ENCODE results near the gene C1orf116. TPM values are rescaled to one million over a fixed set of nuclear protein-coding genes. Genes with fewer than 3 reads are reported as not detected.
"Not testable (repeated sequence)": the region's sequence is repeated elsewhere in the genome, so short reads cannot be mapped to it uniquely, and the experiment has no call there.

The C1orf116 gene
- total RNA-seq, 1 experiment from 2014 or later = 0.26 TPM

- H3K4me3 ChIP-seq = peak overlapping the region; percentile 88
- H3K9me3 ChIP-seq = no peaks in the 10 kb centered on the region
- H3K36me3 ChIP-seq = peaks cover 53% of the 10 kb centered on the region
- H3K27me3 ChIP-seq = no peaks in the 10 kb centered on the region
- DNase-seq = no peak
Measured at GRCh38 chr1:207049514-207049913, 17.0 kb upstream of the C1orf116 start.

DNA sequence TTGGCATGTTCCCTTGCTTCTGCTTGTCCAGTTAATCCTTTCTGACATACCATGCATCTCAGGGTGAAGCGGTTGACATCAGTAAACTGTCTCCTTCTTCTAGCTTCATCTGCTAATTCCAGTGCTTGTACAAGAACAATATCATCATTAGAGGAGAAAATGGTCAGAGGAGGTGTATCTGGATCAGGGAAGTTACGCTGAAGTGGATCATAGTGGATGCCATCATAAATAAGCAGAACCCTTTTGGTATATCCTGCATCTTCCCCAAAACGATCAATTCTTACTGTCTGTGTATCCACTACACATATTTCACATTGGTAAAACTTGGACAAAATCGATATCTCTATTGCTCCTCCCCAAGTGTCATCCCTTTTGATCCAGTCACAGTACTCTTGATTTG is 16.5 kb upstream of the C1orf116 start:
- Histone ChIP-seq H3K4me3 (peak overlapping the region; percentile 88), H3K27me3 (no peaks in the 10 kb centered on the region), H3K9me3 (no peaks in the 10 kb centered on the region), H3K36me3 (peaks cover 57% of the 10 kb centered on the region)
- DNase-seq = no peak

- Histone ChIP-seq H3K4me3 (no peak overlapping the region), H3K9me3 (no peaks in the 10 kb centered on the region), H3K36me3 (peaks cover 64% of the 10 kb centered on the region), H3K27me3 (no peaks in the 10 kb centered on the region)
- no peak for DNase-seq
Measured at GRCh38 chr1:207048041-207048440, 15.5 kb upstream of the C1orf116 start.

DNA sequence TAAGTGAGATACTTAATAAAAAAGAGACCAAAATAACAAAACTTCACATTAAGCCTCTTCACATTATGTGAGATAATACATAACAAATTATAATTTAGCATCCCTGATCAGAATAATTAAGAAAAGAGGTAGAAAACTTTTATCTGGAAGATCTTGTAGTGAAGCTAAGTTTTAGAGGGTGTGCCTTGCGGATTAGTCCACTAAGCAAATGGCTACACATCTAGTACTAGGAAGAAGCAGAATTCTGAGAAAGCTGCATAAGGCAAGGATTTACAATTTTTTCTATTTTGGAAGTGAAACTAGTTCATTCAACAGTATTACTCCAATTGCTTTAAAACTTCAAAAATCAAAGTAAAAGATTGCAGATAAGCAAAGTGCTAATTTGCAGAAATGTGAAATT is 14.9 kb upstream of the C1orf116 start:
- H3K36me3 ChIP-seq = peaks cover 67% of the 10 kb centered on the region
- no peaks in the 10 kb centered on the region for H3K27me3 ChIP-seq
- no peak for DNase-seq
- H3K4me3 ChIP-seq = no peak overlapping the region
- H3K9me3 ChIP-seq = no peaks in the 10 kb centered on the region

- no peak for DNase-seq
- Histone ChIP-seq H3K4me3 (no peak overlapping the region), H3K9me3 (no peaks in the 10 kb centered on the region), H3K27me3 (no peaks in the 10 kb centered on the region), H3K36me3 (peaks cover 67% of the 10 kb centered on the region)
Measured at GRCh38 chr1:207045453-207045852, 12.9 kb upstream of the C1orf116 start.

GRCh38 chr1:207041397-207041796 is 8.8 kb upstream of the C1orf116 start:
- not testable (repeated sequence) for H3K27me3 ChIP-seq, H3K9me3 ChIP-seq, H3K4me3 ChIP-seq, DNase-seq
- H3K36me3 ChIP-seq = peaks cover 34% of the 10 kb centered on the region

DNA sequence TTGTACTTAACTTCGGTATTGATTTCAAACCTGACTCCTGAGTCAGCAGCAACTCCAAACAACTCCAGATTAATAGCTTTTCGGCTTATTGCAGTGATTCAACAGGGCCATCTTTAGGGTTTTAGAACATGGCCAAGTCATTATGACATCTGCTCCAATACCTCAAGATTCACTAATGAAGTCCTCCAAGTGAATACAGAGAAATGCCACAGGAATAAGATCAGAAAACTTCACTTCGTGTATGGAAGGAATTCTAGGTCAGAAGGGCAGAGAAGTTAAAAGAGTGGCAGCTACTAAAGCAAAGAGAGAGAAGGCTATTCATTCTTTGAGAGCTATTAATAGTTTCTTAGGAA is 7.6 kb upstream of the C1orf116 start:
- no peak overlapping the region for H3K4me3 ChIP-seq
- no peak for DNase-seq

GRCh38 chr1:207039380-207040180 is 7.0 kb upstream of the C1orf116 start:
- no peak overlapping the region for H3K4me3 ChIP-seq

More for the DNA sequence above, 7.6 kb upstream of the C1orf116 start:
- Histone ChIP-seq H3K9me3 (no peaks in the 10 kb centered on the region), H3K36me3 (peaks cover 21% of the 10 kb centered on the region), H3K27me3 (no peaks in the 10 kb centered on the region)

GRCh38 chr1:207036865-207037264 is 4.3 kb upstream of the C1orf116 start:
- Histone ChIP-seq H3K36me3 (no peaks in the 10 kb centered on the region), H3K4me3 (no peak overlapping the region), H3K9me3 (no peaks in the 10 kb centered on the region), H3K27me3 (no peaks in the 10 kb centered on the region)
- DNase-seq = no peak

More at GRCh38 chr1:207039380-207040180, 7.0 kb upstream of the C1orf116 start:
- no peak for DNase-seq
- H3K36me3 ChIP-seq = peaks cover 15% of the 10 kb centered on the region
- no peaks in the 10 kb centered on the region for H3K27me3 ChIP-seq
- H3K9me3 ChIP-seq = no peaks in the 10 kb centered on the region

DNA sequence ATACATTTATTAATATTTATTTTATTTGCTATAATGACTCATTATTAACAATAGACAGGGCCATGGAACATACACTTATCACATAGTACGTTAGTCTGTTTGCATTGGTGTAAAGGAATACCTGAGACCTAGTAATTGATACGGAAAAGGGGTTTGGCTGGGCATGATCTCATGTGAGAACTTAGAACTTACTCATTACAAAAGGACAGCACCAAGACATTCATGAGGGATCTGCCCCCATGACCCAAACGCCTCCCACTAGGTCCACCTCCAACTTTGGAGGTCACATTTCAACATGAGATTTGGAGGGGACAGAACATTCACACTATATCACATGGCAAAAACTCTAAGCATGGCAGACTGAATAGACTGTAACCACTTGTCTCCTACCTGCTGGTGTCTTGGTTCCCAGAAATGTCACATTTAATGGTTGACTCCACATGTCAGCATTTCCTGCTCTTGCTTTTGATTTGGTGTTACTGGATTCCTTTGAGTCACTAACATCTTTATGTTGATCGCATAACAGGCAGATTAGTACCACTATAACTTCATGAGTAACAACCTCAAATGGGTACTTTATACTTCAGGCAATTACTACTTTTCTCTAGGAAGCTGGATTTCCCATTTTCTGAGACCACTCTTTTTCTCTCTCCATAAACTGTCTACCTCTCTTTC is 3.5 kb upstream of the C1orf116 start:
- Histone ChIP-seq H3K4me3 (no peak overlapping the region), H3K9me3 (no peaks in the 10 kb centered on the region)
- no peak for DNase-seq

GRCh38 chr1:207034998-207035397 is 2.4 kb upstream of the C1orf116 start:
- Histone ChIP-seq H3K9me3 (no peaks in the 10 kb centered on the region), H3K4me3 (no peak overlapping the region), H3K27me3 (no peaks in the 10 kb centered on the region), H3K36me3 (no peaks in the 10 kb centered on the region)
- no peak for DNase-seq

More for the DNA sequence above, 3.5 kb upstream of the C1orf116 start:
- Histone ChIP-seq H3K36me3 (no peaks in the 10 kb centered on the region), H3K27me3 (no peaks in the 10 kb centered on the region)

DNA sequence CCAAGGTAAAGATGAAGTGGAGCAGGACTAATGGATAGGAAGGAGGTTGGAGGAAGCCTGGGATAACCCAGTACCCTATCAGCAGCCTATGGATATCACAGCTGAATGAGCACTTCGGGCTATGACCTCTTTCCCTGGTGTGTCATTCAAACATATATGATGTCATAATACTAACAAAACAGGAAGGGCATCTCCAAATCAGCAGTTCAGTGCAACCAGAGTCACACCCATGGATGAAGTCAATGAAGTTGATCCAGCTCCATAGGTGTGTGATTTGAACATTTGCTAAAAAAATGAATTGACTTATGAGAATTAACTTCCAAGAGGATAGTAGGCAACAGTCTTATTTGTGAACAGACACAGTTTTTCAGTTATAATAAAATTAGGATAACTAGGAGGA is 1.7 kb upstream of the C1orf116 start:
- H3K27me3 ChIP-seq = no peaks in the 10 kb centered on the region
- no peak for DNase-seq
- no peaks in the 10 kb centered on the region for H3K36me3 ChIP-seq
- H3K4me3 ChIP-seq = no peak overlapping the region
- H3K9me3 ChIP-seq = no peaks in the 10 kb centered on the region

GRCh38 chr1:207033302-207033701 is 746 bp upstream of the C1orf116 start:
- Histone ChIP-seq H3K27me3 (no peaks in the 10 kb centered on the region), H3K4me3 (no peak overlapping the region), H3K36me3 (no peaks in the 10 kb centered on the region), H3K9me3 (no peaks in the 10 kb centered on the region)
- no peak for DNase-seq

DNA sequence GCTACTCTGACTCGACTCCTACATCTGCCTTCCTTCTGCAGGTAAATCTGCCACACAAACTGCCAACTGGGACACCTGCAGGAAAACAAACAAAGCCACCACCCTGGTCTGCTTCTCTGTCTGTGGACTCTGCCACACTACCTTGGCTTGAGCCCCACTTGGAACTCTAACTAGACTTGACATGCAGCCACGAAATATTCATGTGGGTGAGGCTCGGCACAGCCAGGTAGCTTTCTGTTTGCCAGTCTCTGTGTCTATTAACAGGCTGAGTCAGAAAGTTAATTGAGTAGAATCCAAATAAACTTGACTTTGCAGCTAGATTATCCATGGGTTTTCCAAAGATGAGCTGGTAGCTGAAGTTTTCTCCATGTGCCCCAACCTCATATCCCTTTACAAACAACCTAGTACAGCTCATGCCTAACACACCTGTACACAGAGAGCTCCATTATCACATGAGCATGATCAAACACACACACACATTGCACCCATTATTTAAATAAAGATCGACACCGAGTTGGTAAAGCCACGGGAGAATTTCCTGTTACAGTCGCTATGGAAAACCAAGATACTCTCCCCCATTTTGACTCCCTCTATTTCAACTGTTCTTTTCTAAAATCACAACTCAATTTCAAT is 808 bp downstream of the C1orf116 start:
- Histone ChIP-seq H3K9me3 (no peaks in the 10 kb centered on the region), H3K36me3 (no peaks in the 10 kb centered on the region), H3K4me3 (no peak overlapping the region), H3K27me3 (no peaks in the 10 kb centered on the region)
- DNase-seq = no peak

GRCh38 chr1:207031016-207031415 is 1.5 kb downstream of the C1orf116 start:
- Histone ChIP-seq H3K9me3 (no peaks in the 10 kb centered on the region), H3K4me3 (no peak overlapping the region), H3K36me3 (no peaks in the 10 kb centered on the region), H3K27me3 (no peaks in the 10 kb centered on the region)
- no peak for DNase-seq

DNA sequence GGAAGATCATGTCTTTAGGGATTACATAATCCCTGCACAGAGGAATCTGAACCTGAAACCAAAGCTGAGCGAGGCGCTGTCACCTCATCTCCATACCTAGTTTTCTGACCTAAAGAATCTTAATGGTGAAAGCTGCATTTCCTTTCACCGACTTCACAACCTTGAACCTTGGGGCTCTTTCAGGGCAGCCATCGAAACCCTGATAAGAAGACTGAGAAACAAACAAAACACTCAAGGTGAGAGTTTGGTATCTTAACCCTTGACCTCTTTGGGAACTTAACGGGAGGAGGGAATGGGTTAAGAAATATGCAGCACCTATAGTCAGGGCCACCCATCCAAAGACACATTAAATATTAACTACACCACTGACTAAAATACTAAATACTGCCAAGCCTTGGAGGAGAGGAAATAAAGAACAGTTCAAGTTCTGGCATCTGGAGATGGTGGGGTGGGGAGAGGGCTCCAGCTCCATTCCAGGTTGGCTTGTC is 2.0 kb downstream of the C1orf116 start:
- no peaks in the 10 kb centered on the region for H3K9me3 ChIP-seq
- H3K4me3 ChIP-seq = no peak overlapping the region
- H3K36me3 ChIP-seq = no peaks in the 10 kb centered on the region
- no peak for DNase-seq
- no peaks in the 10 kb centered on the region for H3K27me3 ChIP-seq

GRCh38 chr1:207029701-207030521 is 2.6 kb downstream of the C1orf116 start:
- H3K4me3 ChIP-seq = no peak overlapping the region
- H3K36me3 ChIP-seq = no peaks in the 10 kb centered on the region
- no peaks in the 10 kb centered on the region for H3K9me3 ChIP-seq
- no peak for DNase-seq
- no peaks in the 10 kb centered on the region for H3K27me3 ChIP-seq

All from MG63 (cell line).